NCI-H526 (cell line): Measurements from ENCODE around the gene DCUN1D1.

Source experiments
- DNase-seq, 2 experiments: peaks; one replicate each; lab custom pipeline; 2025; lab: John Stamatoyannopoulos, UW

Gene DCUN1D1

GRCh38 chr3:182892226-182892625, 88.1 kb downstream of the DCUN1D1 start:
- DNase-seq: no peak

- DNase-seq: no peak
Observed at GRCh38 chr3:182891364-182891763, 89.0 kb downstream of the DCUN1D1 start.

- DNase-seq: no peak
Observed at GRCh38 chr3:182889948-182890629, 90.2 kb downstream of the DCUN1D1 start.
